AG09309 (cell line): Measurements from ENCODE around the gene MILR1.
A peak's percentile ranks its signal among the peaks of the same experiment; 100 is the strongest.
"Not testable (repeated sequence)": the region's sequence is repeated elsewhere in the genome, so short reads cannot be mapped to it uniquely, and the experiment has no call there.

ENCODE experiments used
- DNase-seq: peaks from one replicate; pipeline ENCODE4 v3.0.0-alpha.2; 2010; ENCODE audit warnings: low read depth
- H3K4me3 ChIP-seq: 2 replicates; pipeline ENCODE4 v1.5.1; 2011; ENCODE audit warnings: mild to moderate bottlenecking, low read depth, low read length, moderate library complexity; ENCODE audit not compliant: control insufficient read depth
- TF ChIP-seq, protein P1 (sequence below): IDR thresholded peaks from 2 replicates; pipeline ENCODE4 v1.5.1; 2011; ENCODE audit warnings: mild to moderate bottlenecking, low read depth, low read length, inconsistent platforms; ENCODE audit not compliant: insufficient read depth, control insufficient read depth; ENCODE audit errors: missing control alignments

Gene MILR1

DNA sequence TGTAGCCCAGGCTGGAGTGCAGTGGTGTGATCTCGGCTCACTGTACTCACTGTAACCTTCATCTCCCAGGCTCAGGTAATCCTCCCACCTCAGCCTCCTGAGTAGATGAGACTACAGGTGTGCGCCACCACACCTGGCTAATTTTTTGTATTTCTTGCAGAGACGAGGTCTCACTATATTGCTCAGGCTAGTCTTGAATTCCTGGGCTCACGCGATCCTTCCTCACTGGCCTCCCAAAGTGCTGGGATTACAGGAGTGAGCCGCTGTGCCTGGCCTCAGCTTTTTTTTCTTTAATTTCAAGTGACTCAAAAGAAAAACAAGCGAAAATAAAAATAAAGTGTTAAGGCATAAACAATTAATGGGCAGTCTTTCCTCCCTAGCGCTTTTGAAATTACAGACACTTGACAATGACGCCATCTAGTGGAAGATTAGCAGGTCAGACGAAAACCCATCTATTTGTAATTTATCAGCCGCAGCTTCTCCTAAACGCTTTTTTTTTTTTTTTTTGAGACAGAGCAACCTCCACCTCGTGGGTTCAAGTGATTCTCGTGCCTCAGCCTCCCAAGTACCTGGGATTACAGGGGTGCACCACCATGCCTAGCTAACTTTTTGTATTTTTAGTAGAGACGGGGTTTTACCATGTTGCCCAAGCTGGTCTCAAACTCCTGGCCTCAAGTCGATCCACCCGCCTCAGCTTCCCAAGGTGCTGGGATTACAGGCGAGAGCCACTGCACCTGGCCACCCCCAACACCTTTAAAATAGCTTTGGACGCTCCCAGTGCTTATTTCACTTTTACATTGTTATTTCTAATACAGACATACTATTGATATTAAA is 30.2 kb upstream of the MILR1 start:
- TF ChIP-seq, protein P1, sequence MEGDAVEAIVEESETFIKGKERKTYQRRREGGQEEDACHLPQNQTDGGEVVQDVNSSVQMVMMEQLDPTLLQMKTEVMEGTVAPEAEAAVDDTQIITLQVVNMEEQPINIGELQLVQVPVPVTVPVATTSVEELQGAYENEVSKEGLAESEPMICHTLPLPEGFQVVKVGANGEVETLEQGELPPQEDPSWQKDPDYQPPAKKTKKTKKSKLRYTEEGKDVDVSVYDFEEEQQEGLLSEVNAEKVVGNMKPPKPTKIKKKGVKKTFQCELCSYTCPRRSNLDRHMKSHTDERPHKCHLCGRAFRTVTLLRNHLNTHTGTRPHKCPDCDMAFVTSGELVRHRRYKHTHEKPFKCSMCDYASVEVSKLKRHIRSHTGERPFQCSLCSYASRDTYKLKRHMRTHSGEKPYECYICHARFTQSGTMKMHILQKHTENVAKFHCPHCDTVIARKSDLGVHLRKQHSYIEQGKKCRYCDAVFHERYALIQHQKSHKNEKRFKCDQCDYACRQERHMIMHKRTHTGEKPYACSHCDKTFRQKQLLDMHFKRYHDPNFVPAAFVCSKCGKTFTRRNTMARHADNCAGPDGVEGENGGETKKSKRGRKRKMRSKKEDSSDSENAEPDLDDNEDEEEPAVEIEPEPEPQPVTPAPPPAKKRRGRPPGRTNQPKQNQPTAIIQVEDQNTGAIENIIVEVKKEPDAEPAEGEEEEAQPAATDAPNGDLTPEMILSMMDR = peak; percentile 64
- no peak overlapping the region for H3K4me3 ChIP-seq
- DNase-seq = peak; percentile 31

DNA sequence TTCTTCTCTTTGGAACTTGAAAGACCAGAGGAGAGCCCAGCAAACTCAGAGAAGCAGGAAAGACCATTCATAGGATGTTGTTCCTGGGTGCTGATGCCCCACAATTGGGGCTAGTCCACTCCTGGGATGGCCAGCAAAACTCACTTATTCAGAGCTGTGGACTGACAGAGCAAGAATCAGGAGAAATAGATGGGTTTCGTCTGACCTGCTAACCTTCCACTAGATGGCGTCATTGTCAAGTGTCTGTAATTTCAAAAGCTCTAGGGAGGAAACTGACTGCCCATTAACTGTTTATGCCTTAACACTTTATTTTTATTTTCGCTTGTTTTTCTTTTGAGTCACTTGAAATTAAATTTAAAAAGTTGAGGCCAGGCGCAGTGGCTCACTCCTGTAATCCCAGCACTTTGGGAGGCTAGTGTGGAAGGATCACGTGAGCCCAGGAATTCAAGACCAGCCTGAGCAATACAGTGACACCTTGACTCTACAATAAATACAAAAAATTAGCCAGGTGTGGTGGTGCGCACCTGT is 28.7 kb upstream of the MILR1 start:
- peak; percentile 54 for DNase-seq
- no peak overlapping the region for H3K4me3 ChIP-seq

DNA sequence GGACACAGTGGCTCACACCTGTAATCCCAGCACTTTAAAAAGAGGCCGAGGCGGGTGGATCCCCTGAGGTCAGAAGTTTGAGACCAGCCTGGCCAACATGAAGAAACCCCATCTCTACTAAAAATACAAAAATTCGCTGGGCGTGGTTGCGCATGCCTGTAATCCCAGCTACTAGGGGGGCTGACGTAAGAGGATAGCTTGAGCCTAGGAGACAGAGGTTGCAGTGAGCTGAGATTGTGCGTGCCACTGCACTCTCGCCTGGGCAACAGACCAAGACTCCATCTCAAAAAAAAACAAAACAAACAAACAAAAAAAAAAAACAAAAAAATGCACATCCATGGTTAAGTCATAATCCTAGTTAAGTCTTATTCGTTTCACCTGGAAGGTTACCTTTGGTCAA is 26.8 kb upstream of the MILR1 start:
- DNase-seq, H3K4me3 ChIP-seq: not testable (repeated sequence)

More for the DNA sequence above, 28.7 kb upstream of the MILR1 start:
- TF ChIP-seq, protein P1 = peak; percentile 76

DNA sequence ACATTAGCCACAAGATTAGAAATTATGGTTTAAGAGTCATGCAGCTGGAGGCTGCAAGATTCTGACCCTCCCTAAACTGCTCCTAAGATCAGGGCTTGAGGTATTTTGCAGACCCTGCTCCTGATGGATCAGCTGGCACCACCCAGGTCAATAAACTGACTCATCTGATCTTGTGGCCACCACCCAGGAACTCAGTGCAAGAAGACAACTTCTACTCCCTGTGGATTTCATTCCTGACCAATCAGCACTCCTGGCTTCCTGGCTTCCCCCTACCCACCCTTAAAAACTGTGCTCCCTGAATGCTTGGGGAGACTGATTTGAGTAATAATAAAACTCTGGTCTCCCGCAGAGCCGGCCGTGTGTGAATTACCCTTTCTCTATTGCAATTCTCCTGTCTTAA is 25.0 kb upstream of the MILR1 start:
- TF ChIP-seq, protein P1 = no peak
- H3K4me3 ChIP-seq = no peak overlapping the region
- no peak for DNase-seq

DNA sequence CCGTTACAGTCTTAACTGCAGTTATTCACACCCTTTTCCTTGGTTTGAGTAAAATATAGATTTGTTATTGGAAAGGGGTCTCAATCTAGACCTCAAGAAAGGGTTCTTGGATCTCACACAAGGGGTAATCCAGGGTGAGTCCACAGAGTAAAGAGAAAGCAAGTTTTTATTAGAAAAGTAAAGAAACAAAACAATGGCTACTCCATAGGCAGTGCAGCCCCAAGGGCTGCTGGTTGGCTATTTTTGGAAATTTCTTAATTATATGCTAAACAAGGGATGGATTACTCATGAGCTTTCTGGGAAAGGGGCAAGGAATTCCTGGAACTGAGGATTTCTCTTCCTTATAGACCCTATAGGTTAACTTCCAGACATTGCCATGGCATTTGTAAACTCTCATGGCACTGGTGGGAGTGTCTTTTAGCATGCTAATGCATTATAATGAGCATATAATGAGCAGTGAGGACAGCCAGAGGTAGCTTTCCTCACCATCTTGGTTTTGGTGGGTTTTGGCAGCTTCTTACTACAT is 24.5 kb upstream of the MILR1 start:
- no peak for DNase-seq
- TF ChIP-seq, protein P1 = no peak
- no peak overlapping the region for H3K4me3 ChIP-seq

DNA sequence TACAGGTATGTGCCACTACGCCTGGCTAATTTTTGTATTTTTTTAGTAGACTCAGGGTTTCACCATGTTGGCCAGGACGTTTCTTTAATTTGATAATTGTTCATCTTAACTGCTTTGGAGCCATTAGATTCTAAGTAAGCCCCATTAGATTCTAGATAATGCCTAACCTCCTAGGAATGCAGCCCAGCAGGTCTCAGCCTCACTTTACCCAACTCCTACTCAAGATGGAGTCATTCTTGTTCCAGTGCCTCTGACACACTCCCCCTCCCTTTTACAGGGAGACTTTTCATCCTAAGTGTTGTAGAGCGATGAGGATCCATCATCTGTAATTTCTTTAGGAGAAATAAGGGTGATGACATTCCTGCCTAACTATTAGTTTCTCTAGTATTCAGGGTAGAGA is 23.7 kb upstream of the MILR1 start:
- TF ChIP-seq, protein P1 = no peak
- DNase-seq = no peak
- no peak overlapping the region for H3K4me3 ChIP-seq

DNA sequence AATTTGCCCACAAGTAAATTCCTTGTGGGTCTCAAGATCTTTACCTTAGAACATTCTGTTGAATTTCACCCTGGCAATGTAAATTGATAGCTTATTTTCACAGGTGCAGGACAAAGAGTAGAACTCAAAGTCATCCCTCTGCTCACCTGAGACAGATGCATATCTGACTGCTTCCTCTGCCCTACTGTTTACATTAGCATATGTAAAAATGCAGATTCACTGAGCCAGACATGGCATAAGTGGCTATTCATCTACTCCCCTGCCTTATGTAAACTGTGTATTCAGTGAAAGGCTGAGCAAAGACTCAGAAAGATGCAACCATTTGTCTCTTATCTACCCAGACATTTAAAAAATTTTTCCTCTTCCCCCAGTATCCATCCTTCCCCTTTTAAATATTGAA is 22.3 kb upstream of the MILR1 start:
- H3K4me3 ChIP-seq = no peak overlapping the region
- TF ChIP-seq, protein P1 = no peak
- DNase-seq = no peak
